Measurements from ENCODE around the gene MACROD1.

DNA sequence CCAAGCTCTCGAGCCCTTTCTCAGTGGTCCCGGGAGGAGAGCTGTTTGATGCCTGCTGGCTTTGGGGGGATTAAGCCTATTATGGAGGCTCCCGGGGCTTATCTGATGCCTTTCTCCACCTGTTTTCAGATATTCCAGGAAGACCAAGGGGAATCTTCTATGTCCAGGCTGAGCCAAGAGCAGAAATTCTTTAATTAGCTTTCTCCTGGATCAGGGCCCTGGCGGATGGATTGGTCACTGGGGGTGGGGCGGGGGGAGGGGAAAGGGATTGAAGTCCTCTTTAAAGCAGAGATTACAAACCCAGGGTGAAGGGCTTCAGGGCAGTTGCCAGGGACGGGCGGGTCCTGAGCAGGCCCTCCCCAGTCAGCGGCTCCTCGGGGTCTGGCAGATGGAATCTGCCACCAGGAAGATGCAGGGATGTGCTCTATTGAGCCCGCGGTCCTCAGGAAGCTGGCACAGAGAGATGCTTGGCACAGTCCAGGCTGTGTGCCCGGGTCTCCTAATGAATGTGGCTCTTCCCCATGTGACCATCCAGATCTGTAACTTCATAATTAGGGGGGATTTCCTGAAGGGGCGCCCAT lies 33.6 kb downstream of the MACROD1 start:
- TF ChIP-seq, protein P1, sequence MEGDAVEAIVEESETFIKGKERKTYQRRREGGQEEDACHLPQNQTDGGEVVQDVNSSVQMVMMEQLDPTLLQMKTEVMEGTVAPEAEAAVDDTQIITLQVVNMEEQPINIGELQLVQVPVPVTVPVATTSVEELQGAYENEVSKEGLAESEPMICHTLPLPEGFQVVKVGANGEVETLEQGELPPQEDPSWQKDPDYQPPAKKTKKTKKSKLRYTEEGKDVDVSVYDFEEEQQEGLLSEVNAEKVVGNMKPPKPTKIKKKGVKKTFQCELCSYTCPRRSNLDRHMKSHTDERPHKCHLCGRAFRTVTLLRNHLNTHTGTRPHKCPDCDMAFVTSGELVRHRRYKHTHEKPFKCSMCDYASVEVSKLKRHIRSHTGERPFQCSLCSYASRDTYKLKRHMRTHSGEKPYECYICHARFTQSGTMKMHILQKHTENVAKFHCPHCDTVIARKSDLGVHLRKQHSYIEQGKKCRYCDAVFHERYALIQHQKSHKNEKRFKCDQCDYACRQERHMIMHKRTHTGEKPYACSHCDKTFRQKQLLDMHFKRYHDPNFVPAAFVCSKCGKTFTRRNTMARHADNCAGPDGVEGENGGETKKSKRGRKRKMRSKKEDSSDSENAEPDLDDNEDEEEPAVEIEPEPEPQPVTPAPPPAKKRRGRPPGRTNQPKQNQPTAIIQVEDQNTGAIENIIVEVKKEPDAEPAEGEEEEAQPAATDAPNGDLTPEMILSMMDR (IDR thresholded peaks at IDR 0.05) = no peak
- TF ChIP-seq ZFX (IDR thresholded peaks at IDR 0.05; ENCODE audit: borderline replicate concordance) = no peak
